Fibroblast of lung (primary cell): Measurements from ENCODE around the gene RBFOX1. TPM values are rescaled to one million over a fixed set of nuclear protein-coding genes. Genes with fewer than 3 reads are reported as not detected.

Experiments used
- DNase-seq, 2 donors: peaks; one replicate each; pipeline versions ENCODE4 v3.0.0 to v3.0.0-alpha.2; 2010; ENCODE audit warnings: low read depth in 2 of 2
- H2AFZ ChIP-seq: 2 replicates; pipeline ENCODE4 v1.5.1; 2012; ENCODE audit warnings: low read length, control low read depth, inconsistent platforms
- H3K27ac ChIP-seq: 2 replicates; pipeline ENCODE4 v1.5.1; 2011; ENCODE audit warnings: low read length, control low read depth; ENCODE audit not compliant: insufficient read depth
- H3K27me3 ChIP-seq: 2 replicates; pipeline ENCODE4 v1.5.1; 2011; ENCODE audit warnings: mild to moderate bottlenecking, low read length; ENCODE audit not compliant: control insufficient read depth, insufficient read depth
- H3K36me3 ChIP-seq: 2 replicates; pipeline ENCODE4 v1.5.1; 2011; ENCODE audit warnings: low read length; ENCODE audit not compliant: control insufficient read depth, insufficient read depth
- H3K4me1 ChIP-seq: 2 replicates; pipeline ENCODE4 v1.5.1; 2011; ENCODE audit warnings: low read length; ENCODE audit not compliant: control insufficient read depth, insufficient read depth; ENCODE audit errors: extremely low read depth
- H3K4me2 ChIP-seq: 2 replicates; pipeline ENCODE4 v1.5.1; 2011; ENCODE audit warnings: low read length, control low read depth; ENCODE audit not compliant: insufficient read depth; ENCODE audit errors: extremely low read depth
- H3K4me3 ChIP-seq, 4 experiments: fragments of 200-600 bp in 1 of 4; sonication (generic) in 1 of 4; replicated peaks in 1 of 4; 2 replicates each; pipeline ENCODE4 v1.5.1; 2011 to 2016; ENCODE audit warnings: low read length in 4 of 4, low read depth in 3 of 4, mild to moderate bottlenecking in 3 of 4, control low read depth in 2 of 4, inconsistent platforms in 1 of 4, mixed read lengths in 1 of 4; ENCODE audit not compliant: insufficient read depth in 1 of 4; ENCODE audit errors: control extremely low read depth in 1 of 4
- H3K79me2 ChIP-seq: 2 replicates; pipeline ENCODE4 v1.5.1; 2012; ENCODE audit warnings: mild to moderate bottlenecking, low read length, inconsistent platforms; ENCODE audit not compliant: control insufficient read depth, insufficient read depth
- H3K9ac ChIP-seq: 2 replicates; pipeline ENCODE4 v1.5.1; 2011; ENCODE audit warnings: mild to moderate bottlenecking, low read length, control low read depth; ENCODE audit not compliant: insufficient read depth
- H3K9me3 ChIP-seq: 2 replicates; pipeline ENCODE4 v1.5.1; 2012; ENCODE audit warnings: low read depth, low read length; ENCODE audit not compliant: control insufficient read depth, insufficient read depth
- H4K20me1 ChIP-seq: 2 replicates; pipeline ENCODE4 v1.5.1; 2011; ENCODE audit warnings: low read length; ENCODE audit not compliant: control insufficient read depth, insufficient read depth; ENCODE audit errors: extremely low read depth
- CTCF ChIP-seq, 2 donors: IDR thresholded peaks in 1 of 2; conservative IDR thresholded peaks in 1 of 2; 1 replicate in 1 of 2; 2 replicates in 1 of 2; pipeline ENCODE4 v1.5.1; 2011 to 2012; ENCODE audit warnings: low read length in 2 of 2, control low read depth in 1 of 2, inconsistent platforms in 1 of 2, low read depth in 1 of 2, mild to moderate bottlenecking in 1 of 2
- EZH2 ChIP-seq: IDR thresholded peaks from 2 replicates; pipeline ENCODE4 v1.5.1; 2012; ENCODE audit warnings: low read length, control low read depth, mild to moderate bottlenecking; ENCODE audit errors: missing control alignments
- polyA plus RNA-seq, 2 donors: library from polyadenylated mRNA; depleted of rRNA in 1 of 2; stranded (reverse) in 1 of 2; unstranded in 1 of 2; fragments of >200 nt; gene quantifications; 2 replicates each; pipeline ENCODE4 v1.2.1, GENCODE V29; 2011 to 2012; ENCODE audit warnings: missing spikeins in 1 of 2
- total RNA-seq: library from RNA; depleted of rRNA; stranded (reverse); fragments of >200 nt; gene quantifications from 2 replicates; pipeline ENCODE4 v1.2.1, GENCODE V29; 2014

RBFOX1 gene
- total and polyA plus RNA-seq, 2 donors (not counting 1 experiment from before 2014, with no cell fraction given): not detected

- Histone ChIP-seq H3K36me3 (no peaks in the 10 kb centered on the region), H3K9ac (no peak overlapping the region), H3K9me3 (no peaks in the 10 kb centered on the region), H3K4me3 (no peak overlapping the region), H3K4me1 (no peaks in the 10 kb centered on the region), H2AFZ (no peak overlapping the region), H3K4me2 (no peak overlapping the region), H3K27me3 (no peaks in the 10 kb centered on the region), H4K20me1 (no peaks in the 10 kb centered on the region), H3K27ac (no peak overlapping the region), H3K79me2 (no peaks in the 10 kb centered on the region)
- no peak for DNase-seq
- TF ChIP-seq CTCF (conservative IDR thresholded peaks at IDR 0.05 in 1 of 2, IDR thresholded peaks at IDR 0.05 in 1 of 2; ENCODE audit: low read depth in 1 of 2, low read length in 2 of 2): no peak
- TF ChIP-seq EZH2: no peak
Measured at GRCh38 chr16:7398536-7398935, 65.9 kb downstream of the RBFOX1 start.

GRCh38 chr16:7399296-7399695 lies 66.7 kb downstream of the RBFOX1 start:
- Histone ChIP-seq H2AFZ (no peak overlapping the region), H3K4me3 (no peak overlapping the region), H3K4me1 (no peaks in the 10 kb centered on the region), H3K36me3 (no peaks in the 10 kb centered on the region), H3K9me3 (no peaks in the 10 kb centered on the region), H4K20me1 (no peaks in the 10 kb centered on the region), H3K79me2 (no peaks in the 10 kb centered on the region), H3K4me2 (no peak overlapping the region), H3K27me3 (no peaks in the 10 kb centered on the region), H3K27ac (no peak overlapping the region), H3K9ac (no peak overlapping the region)
- no peak for TF ChIP-seq EZH2
- no peak for TF ChIP-seq CTCF (conservative IDR thresholded peaks at IDR 0.05 in 1 of 2, IDR thresholded peaks at IDR 0.05 in 1 of 2; ENCODE audit: low read depth in 1 of 2, low read length in 2 of 2)
- DNase-seq: no peak

GRCh38 chr16:7400117-7400890 lies 67.7 kb downstream of the RBFOX1 start:
- Histone ChIP-seq H3K27ac (no peak overlapping the region), H3K9me3 (no peaks in the 10 kb centered on the region), H3K4me2 (no peak overlapping the region), H3K4me3 (no peak overlapping the region), H3K4me1 (no peaks in the 10 kb centered on the region), H3K79me2 (no peaks in the 10 kb centered on the region), H4K20me1 (no peaks in the 10 kb centered on the region), H2AFZ (no peak overlapping the region), H3K36me3 (no peaks in the 10 kb centered on the region), H3K27me3 (no peaks in the 10 kb centered on the region), H3K9ac (no peak overlapping the region)
- no peak for DNase-seq
- no peak for TF ChIP-seq CTCF (conservative IDR thresholded peaks at IDR 0.05 in 1 of 2, IDR thresholded peaks at IDR 0.05 in 1 of 2; ENCODE audit: low read depth in 1 of 2, low read length in 2 of 2)
- TF ChIP-seq EZH2: no peak
